ENCODE data around the gene DEPP1. TPM values are rescaled to one million over a fixed set of nuclear protein-coding genes. Genes with fewer than 3 reads are reported as not detected.

DEPP1 gene
- polyA plus RNA-seq, 10 donors, result 13.0 to 72.4 (median 23.4) TPM

GRCh38 chr10:44968091-44968490 is 10.5 kb downstream of the DEPP1 start:
- DNase-seq, result peak in 1 of 3 donors; percentile 65

DNA sequence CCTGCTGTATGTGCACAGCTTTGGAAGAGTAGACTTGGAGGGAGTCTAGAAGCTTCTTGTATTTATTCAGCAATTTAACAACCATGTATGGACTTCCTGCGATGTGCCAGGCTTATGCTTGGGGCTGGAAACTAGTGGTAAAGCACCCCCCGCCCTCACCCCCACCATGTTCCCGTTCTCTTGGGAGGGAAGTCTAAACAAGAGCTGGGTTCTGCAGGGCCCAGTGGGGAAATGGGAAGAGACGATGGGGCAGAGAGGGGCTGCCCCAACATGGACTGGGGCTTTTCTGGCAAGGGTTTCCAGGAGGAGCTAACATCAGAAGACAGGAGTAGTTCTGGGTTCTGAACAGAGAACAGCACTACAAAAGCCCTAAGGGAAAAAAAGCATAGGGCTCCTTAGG is 11.0 kb downstream of the DEPP1 start:
- DNase-seq, result no peak

DNA sequence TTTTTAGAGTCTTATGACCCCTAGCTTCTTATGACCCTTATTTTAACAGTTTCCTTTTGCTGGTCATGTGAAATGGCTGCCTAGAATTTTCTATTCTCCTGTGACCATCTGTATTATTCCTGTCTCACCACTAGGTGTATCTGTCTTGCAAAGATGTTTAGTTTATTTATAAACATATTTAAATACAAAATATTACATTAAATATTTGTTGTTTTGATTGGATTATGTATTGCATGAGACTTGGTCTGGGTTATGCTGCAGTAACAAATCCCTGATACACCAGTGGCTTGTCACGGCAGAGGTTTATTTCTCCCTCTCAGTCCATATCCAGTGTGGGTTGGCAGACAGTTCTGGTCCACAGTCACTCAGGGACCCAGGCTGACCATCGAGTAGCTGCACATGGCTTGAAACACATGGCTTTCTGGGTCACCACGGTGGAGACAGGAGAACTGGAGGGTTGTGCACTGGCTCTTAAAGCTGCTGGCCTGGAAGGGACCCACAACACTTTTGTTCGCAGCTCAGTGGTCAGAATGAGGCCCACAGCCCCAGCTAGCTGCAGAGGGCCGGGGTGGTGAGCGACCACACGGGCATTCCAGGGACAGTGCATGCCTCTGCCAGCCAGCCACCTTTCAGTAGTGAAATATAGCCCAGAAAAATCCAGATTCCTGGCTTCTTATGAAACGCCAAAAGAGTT is 11.6 kb downstream of the DEPP1 start:
- DNase-seq, result no peak

DNA sequence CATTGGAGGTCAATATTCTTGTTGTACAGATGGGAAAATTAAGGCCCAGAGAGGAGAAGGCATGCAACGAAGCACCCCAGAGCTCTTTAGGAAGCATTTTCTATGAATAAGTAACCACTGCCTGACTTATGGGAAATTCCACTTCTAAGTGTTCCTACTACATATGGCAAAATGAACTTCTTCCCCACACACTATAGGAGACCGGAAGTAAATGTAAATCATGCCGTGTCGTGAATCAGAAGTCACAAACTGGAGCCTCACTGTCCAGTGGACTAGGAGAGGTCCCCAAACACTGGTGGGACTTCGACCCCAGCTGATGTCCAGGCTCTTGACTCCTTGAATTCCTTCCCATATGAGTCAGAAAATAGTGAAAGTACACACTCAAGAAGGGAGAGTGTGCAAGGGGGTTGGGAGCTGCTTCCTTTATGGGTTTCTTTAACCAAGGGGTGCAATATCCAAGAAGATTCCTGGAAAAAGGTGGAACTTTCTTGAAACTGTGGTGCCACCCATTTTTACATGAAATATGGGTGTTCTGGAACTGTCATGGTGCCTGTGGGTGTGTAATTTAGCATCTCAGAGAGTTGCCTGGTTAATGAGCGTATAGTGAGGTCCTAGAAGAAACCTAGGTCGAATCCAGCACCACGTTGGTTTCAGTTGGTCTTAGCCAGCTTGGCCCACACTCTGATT is 12.3 kb downstream of the DEPP1 start:
- DNase-seq, result no peak

- DNase-seq, result no peak
Measured at GRCh38 chr10:44965651-44966097, 12.9 kb downstream of the DEPP1 start.

- DNase-seq, result peak in 1 of 3 donors; percentile 1
Measured at GRCh38 chr10:44965104-44965503, 13.5 kb downstream of the DEPP1 start.

DNA sequence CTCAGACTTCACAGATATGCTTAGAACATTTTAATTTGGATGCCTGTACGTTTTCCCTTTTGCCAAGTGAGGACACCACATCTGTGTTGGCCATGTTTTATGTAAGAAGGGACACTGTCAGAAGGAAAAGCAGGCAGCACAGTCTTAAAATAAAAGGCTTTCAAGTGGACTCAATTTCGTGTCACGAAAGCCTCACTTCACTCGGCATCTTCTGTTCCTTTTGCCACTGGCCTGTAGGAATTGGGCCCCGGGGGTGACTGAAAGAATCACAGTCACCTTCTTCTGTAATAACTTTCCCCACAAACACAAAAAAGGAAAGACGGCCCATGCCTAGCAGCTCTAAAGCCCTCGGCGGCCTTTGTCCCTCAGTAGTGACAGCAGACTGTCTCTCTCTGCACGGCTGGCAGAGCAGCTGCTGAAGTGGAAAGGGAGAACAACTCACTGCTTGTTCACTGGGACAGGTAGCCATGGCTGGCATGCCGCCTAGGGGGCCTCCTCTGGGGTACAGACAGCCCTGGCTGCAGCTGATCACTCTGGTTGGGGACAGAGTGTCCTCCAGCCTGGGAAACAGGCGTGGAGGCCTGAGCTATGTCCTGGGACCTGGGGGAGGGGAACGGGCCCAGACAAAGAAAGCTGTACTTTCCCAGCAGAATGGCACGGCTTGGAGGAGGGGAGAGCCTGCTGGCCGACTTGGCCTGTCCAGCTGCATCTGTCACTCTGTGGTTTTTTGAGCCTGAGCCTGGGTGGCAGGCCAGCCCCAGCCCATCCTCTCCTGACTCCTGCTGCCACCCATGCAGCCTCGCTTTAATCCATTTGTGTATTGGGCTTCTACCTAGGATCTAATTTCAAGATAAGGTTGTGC is 14.6 kb downstream of the DEPP1 start:
- peak; percentile 71 to 83 (median 79) for DNase-seq

DNA sequence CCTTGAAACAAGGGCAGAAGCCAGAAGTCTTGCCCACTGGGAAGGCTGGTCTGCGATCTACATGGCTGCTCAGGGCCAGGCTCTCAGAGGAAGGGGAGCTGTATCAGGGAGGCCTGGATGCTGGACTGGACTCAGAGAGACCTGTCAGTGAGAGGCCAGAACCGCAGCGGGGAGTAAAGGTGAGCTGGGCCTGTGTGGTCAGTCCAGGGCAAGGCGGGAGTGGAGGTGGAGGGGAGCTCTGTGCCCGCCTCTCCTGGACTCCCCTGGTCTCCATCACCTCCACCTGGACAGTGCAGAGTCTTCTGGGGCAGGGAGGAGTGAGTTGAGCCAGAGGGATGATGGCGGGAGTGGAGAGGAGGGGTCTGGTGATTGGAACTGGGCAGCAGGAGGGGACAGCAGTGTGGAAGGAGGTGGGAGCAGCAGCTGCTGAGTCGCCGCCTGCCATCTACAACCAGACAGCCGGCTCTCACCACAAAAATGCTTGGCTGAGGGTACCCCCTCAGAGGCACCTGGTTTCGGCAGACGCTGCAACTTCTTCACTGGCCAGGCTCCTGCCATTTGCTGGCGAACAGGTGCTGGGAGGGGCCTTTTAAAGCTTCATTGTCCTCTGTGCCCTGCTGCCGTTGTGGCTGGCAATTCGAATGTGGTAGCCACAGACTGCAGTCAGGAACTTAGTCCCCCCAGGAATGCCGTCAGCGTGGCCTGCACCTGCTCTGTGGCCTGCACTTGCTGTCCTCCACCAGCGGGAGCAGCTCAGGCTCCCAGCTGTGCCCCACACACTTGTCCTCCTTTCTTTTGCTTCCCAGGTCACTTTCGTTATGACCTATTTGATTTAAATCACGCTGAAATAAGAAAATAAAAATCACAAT is 15.5 kb downstream of the DEPP1 start:
- peak in 2 of 3 donors; percentile 53 to 70 for DNase-seq

DNA sequence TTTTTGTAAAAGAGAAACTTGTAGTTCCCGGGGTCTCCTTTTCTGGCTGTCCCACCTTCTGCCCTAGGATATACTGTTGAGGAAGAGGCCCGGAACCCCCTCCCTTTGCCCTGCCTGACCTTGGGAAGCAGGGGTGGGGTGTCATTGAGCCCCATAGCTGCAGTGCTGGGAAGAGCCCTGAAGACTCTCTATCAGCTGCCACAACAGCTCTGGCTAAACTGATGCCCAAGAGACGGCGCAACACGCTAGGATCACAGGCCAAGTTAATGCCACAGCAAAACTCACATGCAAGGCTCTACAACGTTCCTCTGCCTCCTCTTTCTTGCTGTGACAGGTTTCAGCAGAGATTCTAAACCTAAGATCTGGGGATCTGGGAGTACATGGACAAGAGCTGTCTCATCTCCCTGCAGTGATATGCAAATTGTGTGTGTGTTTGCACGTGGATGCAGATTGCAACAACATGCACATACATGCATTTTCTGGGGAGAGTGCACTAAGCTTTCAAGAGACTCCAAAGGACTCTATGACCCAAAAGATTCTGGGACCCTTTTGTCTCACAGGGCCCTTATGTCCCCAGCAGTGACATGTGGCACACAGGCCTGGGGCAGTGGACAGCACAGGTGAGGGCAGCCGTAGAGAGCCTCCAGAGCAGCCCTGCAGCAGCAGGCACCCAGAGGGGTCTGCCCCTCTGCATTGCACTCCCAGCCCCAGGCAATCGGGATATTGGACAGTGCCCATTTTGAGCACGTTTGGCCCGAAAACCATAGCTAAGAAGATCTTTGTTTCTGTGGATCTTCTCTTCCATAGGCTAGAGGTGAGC is 16.5 kb downstream of the DEPP1 start:
- DNase-seq, result peak in 1 of 3 donors; percentile 13

DNA sequence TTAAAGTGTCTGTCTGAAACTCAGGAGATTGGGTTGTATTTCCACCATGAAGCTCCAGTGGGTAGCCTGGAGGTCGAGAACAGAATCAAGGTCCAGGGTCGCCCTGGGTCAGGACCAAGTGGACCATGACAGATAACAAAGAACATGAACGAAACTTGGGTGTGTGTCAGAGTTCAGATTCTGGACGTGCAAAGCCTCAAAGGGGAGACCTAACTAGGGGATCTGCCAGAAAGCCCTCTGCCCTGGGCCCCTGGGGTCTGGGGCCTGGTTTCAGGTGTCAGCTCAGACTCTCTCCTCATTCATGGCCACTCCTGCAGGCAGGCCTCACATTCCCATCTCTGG is 17.4 kb downstream of the DEPP1 start:
- peak in 1 of 3 donors; percentile 8 for DNase-seq

- peak in 1 of 3 donors; percentile 8 for DNase-seq
Measured at GRCh38 chr10:44960482-44961229, 18.0 kb downstream of the DEPP1 start.

GRCh38 chr10:44960088-44960460 is 18.5 kb downstream of the DEPP1 start:
- DNase-seq, result no peak

GRCh38 chr10:44959247-44960087 is 19.1 kb downstream of the DEPP1 start, which contains the start of gene RASSF4:
TSS of gene RASSF4 (plus strand) at chr10:44959802. CDS start at chr10:44970203, 10,401 bp downstream.
- peak; percentile 81 to 93 (median 83) for DNase-seq

- no peak for DNase-seq
Measured at GRCh38 chr10:44958898-44959246, 19.7 kb downstream of the DEPP1 start.

DNA sequence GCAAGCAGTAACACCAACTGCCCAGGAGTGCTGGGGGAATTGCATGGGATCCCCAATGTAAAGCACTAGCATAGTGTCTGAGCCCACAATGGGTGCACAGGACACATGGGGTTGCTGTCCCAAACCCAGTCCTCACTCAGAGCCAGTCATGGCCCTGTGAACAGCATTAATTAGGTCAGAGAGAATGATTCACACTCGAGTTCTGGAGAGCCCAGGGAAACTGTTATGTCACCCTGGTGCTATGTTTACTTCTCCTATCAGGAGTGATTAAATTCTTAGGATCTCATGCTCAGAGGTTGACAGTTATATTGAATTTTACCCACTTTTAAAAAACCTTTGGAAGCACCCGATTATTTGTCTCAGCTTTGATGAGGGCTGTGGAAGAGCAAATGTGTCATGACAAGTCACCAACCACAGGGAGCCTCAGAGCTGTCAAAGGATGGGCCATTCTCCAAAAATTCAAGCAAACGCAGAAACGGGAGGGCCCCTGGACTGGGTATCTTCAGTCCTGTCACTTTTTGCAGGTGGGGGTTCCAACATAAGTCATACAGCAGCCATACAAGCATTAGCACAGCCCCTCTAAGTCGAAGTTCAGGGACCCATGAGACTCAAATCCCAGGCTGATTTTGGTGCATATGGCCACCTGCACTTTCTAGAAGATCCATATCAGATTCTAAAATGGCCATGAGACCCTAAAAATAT is 20.3 kb downstream of the DEPP1 start:
- peak in 1 of 3 donors; percentile 17 for DNase-seq

GRCh38 chr10:44956717-44957706 is 21.6 kb downstream of the DEPP1 start:
- DNase-seq, result peak in 1 of 3 donors; percentile 1

GRCh38 chr10:44956226-44956625 is 22.4 kb downstream of the DEPP1 start:
- DNase-seq, result no peak

Data from muscle of back (tissue), 11 donors.